Prostate gland (tissue), 2 donors: ENCODE results near the gene IMMP2L. TPM values are rescaled to one million over a fixed set of nuclear protein-coding genes. Genes with fewer than 3 reads are reported as not detected.

Experiments used
- DNase-seq: peaks from one replicate; pipeline ENCODE4 v3.0.0-alpha.2; 2019; ENCODE audit warnings: low spot score
- H3K27ac ChIP-seq, 2 donors: fragments of 200-600 bp; sonication (generic); 2 replicates each; pipeline ENCODE4 v1.5.1; 2017 to 2019
- H3K27me3 ChIP-seq: fragments of 200-600 bp; sonication (generic); replicated peaks from 2 replicates; pipeline ENCODE4 v1.5.1; 2019; ENCODE audit not compliant: insufficient read depth
- H3K36me3 ChIP-seq, 2 donors: fragments of 200-600 bp; sonication (generic); 1 replicate in 1 of 2; 2 replicates in 1 of 2; pipeline versions ENCODE4 v1.5.1 to v1.8.1; 2017 to 2019
- H3K4me1 ChIP-seq: fragments of 200-600 bp; sonication (generic); replicated peaks from 2 replicates; pipeline ENCODE4 v1.5.1; 2019
- H3K4me3 ChIP-seq, 2 donors: fragments of 200-600 bp; sonication (generic); 2 replicates each; pipeline ENCODE4 v1.5.1; 2017 to 2019
- H3K9me3 ChIP-seq: fragments of 200-600 bp; sonication (generic); 2 replicates; pipeline ENCODE4 v1.5.1; 2017
- POLR2A ChIP-seq: fragments of 450-650 bp; IDR thresholded peaks from one replicate; pipeline ENCODE4 v1.6.1; 2016; ENCODE audit warnings: antibody characterized with exemption, mild to moderate bottlenecking
- POLR2AphosphoS5 ChIP-seq: sonication (generic); formaldehyde crosslinking; IDR thresholded peaks from one replicate; pipeline ENCODE4 v1.6.1; 2017; ENCODE audit warnings: antibody characterized with exemption
- WGBS: methylation state at CpG from one replicate; pipeline ENCODE4 v1.1.5; 2018; 5-methylcytosine and 5-hydroxymethylcytosine counted together
- intact Hi-C: fragments of 100-400 bp; cut with DNase I; formaldehyde crosslinking; loops from one replicate; pipeline ENCODE4 v1.14.2; 2022
- total RNA-seq, 2 donors: library from RNA; depleted of rRNA; stranded (reverse); fragments of >200 nt; gene quantifications; one replicate each; pipeline ENCODE4 v1.1.0, GENCODE V29; 2016
- TF ChIP-seq, protein P1 (sequence below), 4 experiments: fragments of 200-600 bp in 2 of 4; fragments of 450-650 bp in 2 of 4; sonication (generic) in 2 of 4; IDR thresholded peaks; 1 replicate in 3 of 4; 2 replicates in 1 of 4; pipeline ENCODE4 v1.5.1; 2016 to 2019; ENCODE audit warnings: antibody characterized with exemption in 4 of 4, mild to moderate bottlenecking in 2 of 4, moderate library complexity in 2 of 4

IMMP2L gene
- total RNA-seq, 2 donors from 2014 or later, result 16.9 to 20.4 TPM

DNA sequence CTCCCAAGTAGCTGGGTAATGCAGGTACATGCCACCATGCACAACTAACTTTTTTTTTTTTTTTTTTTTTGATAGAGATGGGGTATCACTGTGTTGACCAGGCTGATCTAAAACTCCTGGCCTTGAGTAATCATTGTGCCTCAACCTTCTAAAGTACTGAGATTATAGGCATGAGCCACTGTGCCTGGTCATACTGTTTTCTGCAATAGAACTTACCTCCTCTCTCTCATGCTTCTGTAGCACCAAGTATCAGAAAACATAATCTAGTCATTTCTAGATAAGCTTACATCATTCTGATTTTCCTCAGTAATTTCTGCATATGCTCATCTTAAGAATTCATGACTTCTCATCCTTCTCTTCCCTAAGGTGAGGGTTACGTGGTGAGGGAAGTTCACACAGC, 210.0 kb downstream of the IMMP2L start:
- no peak for DNase-seq
- H3K36me3 ChIP-seq, result no peaks in the 10 kb centered on the region
- H3K9me3 ChIP-seq, result no peaks in the 10 kb centered on the region
- H3K4me3 ChIP-seq, result no peak overlapping the region
- H3K4me1 ChIP-seq, result no peaks in the 10 kb centered on the region
- no peak overlapping the region for H3K27ac ChIP-seq
- no peaks in the 10 kb centered on the region for H3K27me3 ChIP-seq
- WGBS, result 96% methylated on average over 1 of the region's 1 CpG
- intact Hi-C loops, result no loop called here
- TF ChIP-seq, protein P1, sequence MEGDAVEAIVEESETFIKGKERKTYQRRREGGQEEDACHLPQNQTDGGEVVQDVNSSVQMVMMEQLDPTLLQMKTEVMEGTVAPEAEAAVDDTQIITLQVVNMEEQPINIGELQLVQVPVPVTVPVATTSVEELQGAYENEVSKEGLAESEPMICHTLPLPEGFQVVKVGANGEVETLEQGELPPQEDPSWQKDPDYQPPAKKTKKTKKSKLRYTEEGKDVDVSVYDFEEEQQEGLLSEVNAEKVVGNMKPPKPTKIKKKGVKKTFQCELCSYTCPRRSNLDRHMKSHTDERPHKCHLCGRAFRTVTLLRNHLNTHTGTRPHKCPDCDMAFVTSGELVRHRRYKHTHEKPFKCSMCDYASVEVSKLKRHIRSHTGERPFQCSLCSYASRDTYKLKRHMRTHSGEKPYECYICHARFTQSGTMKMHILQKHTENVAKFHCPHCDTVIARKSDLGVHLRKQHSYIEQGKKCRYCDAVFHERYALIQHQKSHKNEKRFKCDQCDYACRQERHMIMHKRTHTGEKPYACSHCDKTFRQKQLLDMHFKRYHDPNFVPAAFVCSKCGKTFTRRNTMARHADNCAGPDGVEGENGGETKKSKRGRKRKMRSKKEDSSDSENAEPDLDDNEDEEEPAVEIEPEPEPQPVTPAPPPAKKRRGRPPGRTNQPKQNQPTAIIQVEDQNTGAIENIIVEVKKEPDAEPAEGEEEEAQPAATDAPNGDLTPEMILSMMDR (IDR thresholded peaks at IDR 0.05), result no peak
- TF ChIP-seq POLR2A (no peak), POLR2AphosphoS5 (no peak)

DNA sequence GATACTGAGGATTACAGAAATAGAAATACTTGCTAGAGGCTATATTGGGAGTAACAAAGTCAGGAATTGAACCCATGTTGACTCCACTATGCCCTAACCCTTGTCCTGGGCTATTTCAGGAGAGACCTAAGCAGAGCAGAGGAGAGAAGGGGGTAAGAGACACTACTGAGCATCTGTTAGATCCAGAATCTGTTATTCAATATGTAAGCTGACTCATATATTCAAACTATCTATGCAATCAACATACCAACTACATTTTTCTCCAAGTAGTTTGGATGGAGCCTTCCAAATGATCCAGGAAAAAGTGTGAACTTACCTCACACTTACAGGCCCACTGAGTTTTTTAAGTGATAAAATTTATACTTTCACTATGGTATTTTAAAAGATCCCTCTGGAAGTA, 216.1 kb downstream of the IMMP2L start:
- no peak for DNase-seq
- TF ChIP-seq, protein P1 (IDR thresholded peaks at IDR 0.05), result no peak
- TF ChIP-seq POLR2AphosphoS5, result no peak
- Histone ChIP-seq H3K27ac (no peak overlapping the region), H3K4me3 (no peak overlapping the region), H3K27me3 (no peaks in the 10 kb centered on the region), H3K9me3 (no peaks in the 10 kb centered on the region), H3K36me3 (no peaks in the 10 kb centered on the region), H3K4me1 (no peaks in the 10 kb centered on the region)
- intact Hi-C loops, result no loop called here

DNA sequence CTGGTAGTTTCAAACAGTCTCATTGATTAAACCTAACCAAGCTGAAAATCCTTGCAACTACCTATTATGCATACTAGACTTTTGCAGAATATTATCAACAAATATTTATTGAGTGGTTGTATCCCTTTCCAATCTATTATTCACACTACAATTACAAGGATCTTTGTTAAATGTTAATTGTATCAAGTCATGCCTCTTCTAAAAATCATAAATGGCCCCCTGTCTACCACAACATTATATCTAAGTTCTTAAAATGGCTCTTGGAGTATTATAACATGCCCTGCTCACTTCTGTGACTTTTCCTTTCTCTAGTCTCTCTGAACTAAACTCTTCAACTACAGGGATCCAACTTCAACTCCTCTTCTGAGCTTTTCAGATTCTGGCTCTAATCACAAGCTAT, 219.3 kb downstream of the IMMP2L start:
- no peak for TF ChIP-seq POLR2AphosphoS5
- TF ChIP-seq, protein P1 (IDR thresholded peaks at IDR 0.05), result no peak
- no peak for TF ChIP-seq POLR2A
- H3K4me3 ChIP-seq, result no peak overlapping the region
- DNase-seq, result no peak
- H3K27me3 ChIP-seq, result no peaks in the 10 kb centered on the region
- H3K36me3 ChIP-seq, result no peaks in the 10 kb centered on the region
- intact Hi-C loops, result no loop called here
- H3K27ac ChIP-seq, result no peak overlapping the region
- no peaks in the 10 kb centered on the region for H3K9me3 ChIP-seq
- H3K4me1 ChIP-seq, result no peaks in the 10 kb centered on the region

DNA sequence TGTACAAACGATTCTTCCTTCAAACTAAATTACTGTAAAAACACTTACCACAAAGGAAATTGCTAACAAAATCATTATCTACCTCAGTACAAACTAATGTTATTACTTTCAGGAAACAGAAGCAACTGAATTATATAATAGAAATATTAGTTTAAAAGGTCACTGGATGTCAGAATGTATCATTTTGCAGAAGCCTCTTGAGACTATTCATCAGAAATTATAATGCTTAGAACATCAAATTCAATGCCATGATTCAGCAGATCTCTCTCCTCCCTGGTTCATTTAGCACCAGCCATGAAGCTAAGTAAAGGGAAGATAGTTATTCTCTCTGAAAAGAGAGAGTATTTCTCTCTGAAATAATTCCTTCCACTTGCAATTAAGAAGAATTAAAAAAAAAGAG, 223.3 kb downstream of the IMMP2L start:
- no peak for DNase-seq
- Histone ChIP-seq H3K27me3 (no peaks in the 10 kb centered on the region), H3K9me3 (no peaks in the 10 kb centered on the region), H3K27ac (no peak overlapping the region), H3K36me3 (no peaks in the 10 kb centered on the region), H3K4me1 (no peaks in the 10 kb centered on the region), H3K4me3 (no peak overlapping the region)
- TF ChIP-seq, protein P1 (IDR thresholded peaks at IDR 0.05), result no peak
- TF ChIP-seq POLR2AphosphoS5, result no peak
- TF ChIP-seq POLR2A, result no peak
- intact Hi-C loops, result no loop called here
- 60% methylated on average over 1 of the region's 1 CpG for WGBS

DNA sequence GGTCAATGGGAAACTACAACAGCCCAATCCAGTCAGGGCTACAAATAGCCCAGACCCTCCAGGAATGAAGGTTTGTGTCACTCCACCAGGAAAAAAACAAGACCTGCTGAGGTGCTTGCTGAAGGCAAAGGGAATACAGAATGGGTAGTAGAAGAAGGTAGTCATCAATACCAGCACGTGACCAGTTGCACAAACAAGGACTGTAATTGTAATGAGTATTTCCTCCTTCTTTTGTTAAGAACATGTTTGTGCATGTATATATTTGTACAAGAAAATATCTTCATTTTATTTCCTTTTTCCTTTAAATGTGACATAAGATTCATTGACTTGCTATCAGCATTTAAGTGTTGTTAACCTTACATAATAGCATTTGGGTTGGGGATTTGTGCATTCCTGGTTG, 229.3 kb downstream of the IMMP2L start:
- Histone ChIP-seq H3K4me3 (no peak overlapping the region), H3K9me3 (no peaks in the 10 kb centered on the region), H3K4me1 (no peaks in the 10 kb centered on the region), H3K27ac (no peak overlapping the region), H3K27me3 (no peaks in the 10 kb centered on the region), H3K36me3 (no peaks in the 10 kb centered on the region)
- no peak for DNase-seq
- WGBS, result 58% methylated on average over 1 of the region's 1 CpG
- intact Hi-C loops, result no loop called here
- TF ChIP-seq POLR2A (no peak), POLR2AphosphoS5 (no peak)
- TF ChIP-seq, protein P1 (IDR thresholded peaks at IDR 0.05), result no peak
